HepG2 (cell line): ENCODE data around the gene NIP7. TPM values are rescaled to one million over a fixed set of nuclear protein-coding genes. Genes with fewer than 3 reads are reported as not detected.

ENCODE experiments used
- ATAC-seq: fragments of 200-7000 bp; cut with Tn5 transposase; 3 replicates; pipeline ENCODE4 v1.9.1; 2020; ENCODE audit warnings: mild to moderate bottlenecking, moderate library complexity
- BruUV-seq: library from RNA; stranded (reverse); fragments of 400-500 nt; replicated peaks from 2 replicates; lab custom pipeline; 2021; lab: Mats Ljungman, UMichigan
- CTCF ChIA-PET: fragments of 300-600 bp; formaldehyde crosslinking; extraction: SDS; loops from one replicate; lab custom pipeline; 2021; ENCODE audit warnings: low total read pairs, inconsistent platforms, low intra/inter-chr PET ratio; lab: Yijun Ruan, JAX
- POLR2A ChIA-PET: fragments of 350-600 bp; sonication (Branson Sonifier 250); formaldehyde crosslinking; loops from one replicate; lab custom pipeline; 2020; ENCODE audit warnings: antibody characterized with exemption, inconsistent platforms; lab: Yijun Ruan, JAX
- DNase-seq: peaks from one replicate; pipeline ENCODE4 v3.0.0-alpha.2; 2015; ENCODE audit warnings: low spot score
- FAIRE-seq: peaks from 3 replicates; lab custom pipeline; 2011; peaks lifted over from hg19 to GRCh38; lab: Jason Lieb, UNC
- H2AFZ ChIP-seq: one replicate; pipeline ENCODE4 v1.6.1; 2011; ENCODE audit warnings: low read length, inconsistent platforms
- H3K27ac ChIP-seq: fragments of 300-600 bp; 3 replicates; pipeline ENCODE4 v1.8.0; 2011; ENCODE audit warnings: mixed run types, mild to moderate bottlenecking, mixed read lengths, low read length, inconsistent platforms; ENCODE audit not compliant: insufficient read depth; ENCODE audit errors: extremely low read length
- H3K27me3 ChIP-seq, 2 experiments: fragments of 200-600 bp in 1 of 2; 2 replicates in 1 of 2; 3 replicates in 1 of 2; pipeline versions ENCODE4 v1.6.0 to v1.8.0; 2011; ENCODE audit warnings: low read length in 2 of 2, mild to moderate bottlenecking in 2 of 2, moderate library complexity in 2 of 2, inconsistent platforms in 1 of 2; ENCODE audit not compliant: insufficient read depth in 2 of 2, control insufficient read depth in 1 of 2
- H3K36me3 ChIP-seq, 2 experiments: fragments of 200-600 bp in 1 of 2; replicated peaks in 1 of 2; 2 replicates in 1 of 2; 3 replicates in 1 of 2; pipeline versions ENCODE4 v1.5.1 to v1.8.0; 2011; ENCODE audit warnings: low read length in 2 of 2, inconsistent platforms in 1 of 2; ENCODE audit not compliant: insufficient read depth in 2 of 2, control insufficient read depth in 1 of 2
- H3K4me1 ChIP-seq: 2 replicates; pipeline ENCODE4 v1.5.1; 2012; ENCODE audit warnings: low read length, inconsistent platforms; ENCODE audit not compliant: insufficient read depth
- H3K4me2 ChIP-seq: 2 replicates; pipeline ENCODE4 v1.6.0; 2011; ENCODE audit warnings: low read depth, low read length, inconsistent platforms
- H3K4me3 ChIP-seq, 3 experiments: fragments of 200-600 bp in 1 of 3; sonication (generic), shearing (Covaris generic) in 1 of 3; replicated peaks in 1 of 3; 2 replicates each; pipeline ENCODE4 v1.5.1; 2011 to 2016; ENCODE audit warnings: low read length in 3 of 3, inconsistent platforms in 2 of 3, low read depth in 2 of 3, mild to moderate bottlenecking in 2 of 3, control low read depth in 1 of 3, mixed read lengths in 1 of 3; ENCODE audit not compliant: insufficient read depth in 1 of 3
- H3K79me2 ChIP-seq: one replicate; pipeline ENCODE4 v1.6.1; 2011; ENCODE audit warnings: low read length, inconsistent platforms; ENCODE audit not compliant: insufficient read depth
- H3K9ac ChIP-seq: 2 replicates; pipeline ENCODE4 v1.6.0; 2011; ENCODE audit warnings: mild to moderate bottlenecking, low read depth, low read length, inconsistent platforms; ENCODE audit not compliant: insufficient read depth
- H3K9me3 ChIP-seq: 2 replicates; pipeline ENCODE4 v1.5.1; 2012; ENCODE audit warnings: mild to moderate bottlenecking, low read length
- H4K20me1 ChIP-seq: 2 replicates; pipeline ENCODE4 v1.6.0; 2011; ENCODE audit warnings: inconsistent platforms, mild to moderate bottlenecking, low read length, moderate library complexity; ENCODE audit not compliant: insufficient read depth
- CSRNP2 ChIP-seq: sonication (generic); formaldehyde crosslinking; conservative IDR thresholded peaks from 2 replicates; pipeline ENCODE4 v1.8.0; 2022; ENCODE audit warnings: low read depth, missing genetic modification reagents
- IKZF5 ChIP-seq: IDR thresholded peaks from 2 replicates; pipeline ENCODE4 v1.6.1; 2018; ENCODE audit warnings: missing genetic modification reagents, mild to moderate bottlenecking, missing compliant biosample characterization
- KLF11 ChIP-seq: IDR thresholded peaks from 2 replicates; pipeline ENCODE4 v1.6.1; 2016; ENCODE audit warnings: missing compliant biosample characterization
- KMT2B ChIP-seq: IDR thresholded peaks from 2 replicates; pipeline ENCODE4 v1.6.1; 2016; ENCODE audit warnings: missing genetic modification reagents, missing compliant biosample characterization
- NR2C2 ChIP-seq: sonication (generic); formaldehyde crosslinking; IDR thresholded peaks from 2 replicates; pipeline ENCODE4 v1.4.0; 2020; ENCODE audit warnings: missing genetic modification reagents, mild to moderate bottlenecking, moderate library complexity, borderline replicate concordance
- PHF21A ChIP-seq: sonication (generic); formaldehyde crosslinking; IDR thresholded peaks from 2 replicates; pipeline ENCODE4 v1.5.0; 2020; ENCODE audit warnings: mild to moderate bottlenecking, missing genetic modification reagents
- REST ChIP-seq, 2 experiments: IDR thresholded peaks; 2 replicates each; pipeline ENCODE4 v1.6.1; 2011 to 2012; ENCODE audit warnings: low read length in 2 of 2, borderline replicate concordance in 1 of 2, low read depth in 1 of 2, mild to moderate bottlenecking in 1 of 2, moderate library complexity in 1 of 2
- REXO4 ChIP-seq: sonication (generic); formaldehyde crosslinking; IDR thresholded peaks from 2 replicates; pipeline ENCODE4 v1.8.0; 2022; ENCODE audit warnings: missing genetic modification reagents, mild to moderate bottlenecking, borderline replicate concordance
- WGBS: methylation state at CpG from one replicate; pipeline ENCODE4 v1.1.6; 2017; ENCODE audit warnings: low lambda C conversion rate; 5-methylcytosine and 5-hydroxymethylcytosine counted together
- in situ Hi-C: cut with HindIII; loops from 2 replicates; pipeline ENCODE4 v1.10.0; 2017; ENCODE audit warnings: low pct_unique_long_range_greater_than_20kb; ENCODE audit not compliant: extremely low pct_ligation_motif_present
- intact Hi-C: fragments of 100-400 bp; cut with micrococcal nuclease; formaldehyde crosslinking; loops from one replicate; pipeline ENCODE4 v1.10.0; 2022; ENCODE audit not compliant: unreplicated experiment
- polyA plus RNA-seq, 8 experiments: library from polyadenylated mRNA; depleted of rRNA in 3 of 8; stranded (reverse) in 7 of 8; unstranded in 1 of 8; fragments of >200 nt; fragmentation: Illumina TruSeq in 4 of 8; extraction: Trizol in 4 of 8; gene quantifications; 2 replicates each; pipeline versions ENCODE4 v1.2.1 to v1.2.3, GENCODE V29; 2011 to 2016; ENCODE audit warnings: low read depth in 4 of 8, missing spikeins in 1 of 8, mixed read lengths in 1 of 8; ENCODE audit not compliant: insufficient read depth in 1 of 8
- total RNA-seq, 5 experiments: library from RNA; depleted of rRNA; stranded (reverse); fragments of >200 nt; fragmentation: Illumina TruSeq; extraction: Trizol; gene quantifications; 2 replicates each; pipeline ENCODE4 v1.2.3, GENCODE V29; 2016; ENCODE audit warnings: low read depth in 1 of 5

NIP7 gene
- total and polyA plus RNA-seq, 2 of the 13 experiments (the other 11 are each of a cell fraction or from before 2014, with no cell fraction given), result 15.3 to 114 TPM

- intact Hi-C loops (no loop called here), in situ Hi-C loops (no loop called here)
- peaks cover 16% of the 10 kb centered on the region for H3K4me1 ChIP-seq
- 92% methylated on average over 7 of the region's 7 CpGs for WGBS
- H3K36me3 ChIP-seq, result peaks cover 33 to 60% of the 10 kb centered on the region in 2 experiments
- ATAC-seq, result no peak
- BruUV-seq, result no TSS peak
- no peaks in the 10 kb centered on the region for H3K9me3 ChIP-seq
- H3K9ac ChIP-seq, result no peak overlapping the region
- no peak for FAIRE-seq
- H3K79me2 ChIP-seq, result no peaks in the 10 kb centered on the region
- H4K20me1 ChIP-seq, result no peaks in the 10 kb centered on the region
- ChIA-PET CTCF (no interaction called here), POLR2A (no interaction called here)
- no peak overlapping the region for H3K4me3 ChIP-seq
- TF ChIP-seq REST (IDR thresholded peaks at IDR 0.05; ENCODE audit: borderline replicate concordance in 1 of 2, low read depth in 1 of 2, low read length in 2 of 2), result no peak
- TF ChIP-seq IKZF5 (CRISPR knock-in tag), result no peak
- no peak for TF ChIP-seq NR2C2 (CRISPR knock-in tag)
- no peak for TF ChIP-seq CSRNP2
- no peak for TF ChIP-seq PHF21A (CRISPR knock-in tag)
- no peak for TF ChIP-seq KLF11 (CRISPR knock-in tag)
- TF ChIP-seq KMT2B, result no peak
- no peak for TF ChIP-seq REXO4 (CRISPR knock-in tag)
- TF ChIP-seq, all 625 proteins: peak for 0
- DNase-seq, result no peak
- Histone ChIP-seq H2AFZ (no peak overlapping the region), H3K27me3 (no peaks in the 10 kb centered on the region), H3K4me2 (no peak overlapping the region), H3K27ac (no peak overlapping the region)
These were observed 26.9 kb downstream of the NIP7 start for GRCh38 chr16:69366431-69366830.
